Dedifferentiated amniotic fluid mesenchymal stem cell (primary cell): ENCODE measurements around the gene KCTD6.

Experiments used
- DNase-seq: peaks from one replicate; pipeline ENCODE4 v3.0.0-alpha.2; 2016; ENCODE audit errors: extremely low spot score

KCTD6 gene

GRCh38 chr3:58485801-58486435 lies 6.0 kb upstream of the KCTD6 start:
- DNase-seq: no peak

GRCh38 chr3:58487140-58487886 lies 4.6 kb upstream of the KCTD6 start:
- no peak for DNase-seq

- DNase-seq: no peak
Measured at GRCh38 chr3:58488967-58489366, 2.9 kb upstream of the KCTD6 start.

- no peak for DNase-seq
Measured at GRCh38 chr3:58490860-58491501, 915 bp upstream of the KCTD6 start.

- no peak for DNase-seq
Measured at GRCh38 chr3:58492494-58492905, 604 bp downstream of the KCTD6 start.

GRCh38 chr3:58494107-58494506 lies 2.2 kb downstream of the KCTD6 start:
- DNase-seq: no peak

GRCh38 chr3:58495101-58495500 lies 3.2 kb downstream of the KCTD6 start:
- no peak for DNase-seq

- DNase-seq: no peak
Measured at GRCh38 chr3:58496206-58496857, 4.4 kb downstream of the KCTD6 start.

- no peak for DNase-seq
Measured at GRCh38 chr3:58497097-58497496, 5.2 kb downstream of the KCTD6 start.

GRCh38 chr3:58502872-58503271 lies 11.0 kb downstream of the KCTD6 start:
- no peak for DNase-seq

- DNase-seq: no peak
Measured at GRCh38 chr3:58507356-58508078, 15.6 kb downstream of the KCTD6 start.

GRCh38 chr3:58508437-58508836 lies 16.5 kb downstream of the KCTD6 start:
- no peak for DNase-seq

- DNase-seq: no peak
Measured at GRCh38 chr3:58514405-58514804, 22.5 kb downstream of the KCTD6 start.

GRCh38 chr3:58518291-58518789 lies 26.4 kb downstream of the KCTD6 start:
- no peak for DNase-seq

- no peak for DNase-seq
Measured at GRCh38 chr3:58519668-58520402, 27.9 kb downstream of the KCTD6 start.

- no peak for DNase-seq
Measured at GRCh38 chr3:58520403-58521335, 28.8 kb downstream of the KCTD6 start.

- DNase-seq: no peak
Measured at GRCh38 chr3:58521336-58521670, 29.4 kb downstream of the KCTD6 start.

GRCh38 chr3:58521917-58522631 lies 30.2 kb downstream of the KCTD6 start:
- DNase-seq: no peak

- DNase-seq: no peak
Measured at GRCh38 chr3:58522759-58523425, 31.0 kb downstream of the KCTD6 start.
